ENCODE results near the gene AP3S2.

DNA sequence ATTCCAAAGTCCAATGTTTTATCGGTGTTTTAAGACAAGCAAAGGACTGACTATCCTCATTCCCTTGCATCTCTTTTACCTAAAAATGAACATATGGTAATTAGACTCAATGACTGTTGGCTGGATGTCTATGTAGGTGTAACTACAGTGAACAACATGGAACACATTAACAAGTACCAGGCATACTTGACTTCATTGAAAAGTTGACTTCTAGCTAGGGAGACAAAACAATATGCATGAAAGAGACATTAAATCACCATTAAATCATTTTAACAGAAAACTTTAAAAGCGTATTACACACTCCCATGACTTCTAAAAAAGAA, 44.9 kb downstream of the AP3S2 start:
- no peak for TF ChIP-seq POLR2A (IDR thresholded peaks at IDR 0.05)
- TF ChIP-seq, protein P1, sequence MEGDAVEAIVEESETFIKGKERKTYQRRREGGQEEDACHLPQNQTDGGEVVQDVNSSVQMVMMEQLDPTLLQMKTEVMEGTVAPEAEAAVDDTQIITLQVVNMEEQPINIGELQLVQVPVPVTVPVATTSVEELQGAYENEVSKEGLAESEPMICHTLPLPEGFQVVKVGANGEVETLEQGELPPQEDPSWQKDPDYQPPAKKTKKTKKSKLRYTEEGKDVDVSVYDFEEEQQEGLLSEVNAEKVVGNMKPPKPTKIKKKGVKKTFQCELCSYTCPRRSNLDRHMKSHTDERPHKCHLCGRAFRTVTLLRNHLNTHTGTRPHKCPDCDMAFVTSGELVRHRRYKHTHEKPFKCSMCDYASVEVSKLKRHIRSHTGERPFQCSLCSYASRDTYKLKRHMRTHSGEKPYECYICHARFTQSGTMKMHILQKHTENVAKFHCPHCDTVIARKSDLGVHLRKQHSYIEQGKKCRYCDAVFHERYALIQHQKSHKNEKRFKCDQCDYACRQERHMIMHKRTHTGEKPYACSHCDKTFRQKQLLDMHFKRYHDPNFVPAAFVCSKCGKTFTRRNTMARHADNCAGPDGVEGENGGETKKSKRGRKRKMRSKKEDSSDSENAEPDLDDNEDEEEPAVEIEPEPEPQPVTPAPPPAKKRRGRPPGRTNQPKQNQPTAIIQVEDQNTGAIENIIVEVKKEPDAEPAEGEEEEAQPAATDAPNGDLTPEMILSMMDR (IDR thresholded peaks at IDR 0.05) = no peak
